Caki2 (cell line): Measurements from ENCODE around the gene SERF1A. TPM values are rescaled to one million over a fixed set of nuclear protein-coding genes. Genes with fewer than 3 reads are reported as not detected.
"Not testable (repeated sequence)": the region's sequence is repeated elsewhere in the genome, so short reads cannot be mapped to it uniquely, and the experiment has no call there.

Source experiments
- DNase-seq: peaks from one replicate; pipeline ENCODE4 v3.0.0-alpha.2; 2015; ENCODE audit warnings: low read depth
- in situ Hi-C: cut with HindIII; loops from 2 replicates; pipeline ENCODE4 v1.10.0; 2016; ENCODE audit warnings: low sequenced_read_pairs, low pct_unique_long_range_greater_than_20kb, mixed read lengths
- total RNA-seq: library from RNA; depleted of rRNA; stranded (reverse); fragments of >200 nt; shearing (Covaris generic); gene quantifications from 2 replicates; pipeline ENCODE4 v1.2.3, GENCODE V29; 2014; ENCODE audit warnings: low replicate concordance; rRNA removed

The SERF1A gene
- 7.8 and 9.0 TPM in 2 replicates for total RNA-seq

GRCh38 chr5:70900533-70901271, at the start of gene SERF1A:
SERF1A (plus strand) TSS chr5:70900669; CDS start chr5:70900870, 201 bp downstream.
- in situ Hi-C loops, result not testable (repeated sequence)

DNA sequence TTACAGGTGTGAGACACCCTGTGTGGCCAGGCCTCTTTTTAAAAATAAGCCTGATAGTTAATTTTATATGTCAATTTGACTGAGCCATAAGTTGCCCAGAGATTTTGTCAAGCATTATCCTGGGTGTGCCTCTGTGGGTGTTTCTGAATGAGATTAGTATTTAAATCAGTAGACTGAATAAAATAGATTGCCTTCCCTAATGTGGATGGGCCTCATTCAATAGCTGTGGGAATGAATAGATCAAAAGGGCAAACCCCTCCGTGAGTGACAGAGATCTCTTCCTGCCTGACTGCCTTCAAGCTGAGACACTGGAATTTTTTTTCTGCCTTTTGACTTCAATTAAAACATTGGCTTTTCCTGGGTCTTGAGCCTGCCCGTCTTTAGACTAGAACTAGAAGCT, 33.7 kb upstream of the SERF1A start:
- in situ Hi-C loops, DNase-seq: not testable (repeated sequence)

More at GRCh38 chr5:70900533-70901271, at the start of gene SERF1A:
- DNase-seq, result not testable (repeated sequence)

- DNase-seq, in situ Hi-C loops: not testable (repeated sequence)
These were observed 29.8 kb upstream of the SERF1A start for GRCh38 chr5:70870626-70871025.

DNA sequence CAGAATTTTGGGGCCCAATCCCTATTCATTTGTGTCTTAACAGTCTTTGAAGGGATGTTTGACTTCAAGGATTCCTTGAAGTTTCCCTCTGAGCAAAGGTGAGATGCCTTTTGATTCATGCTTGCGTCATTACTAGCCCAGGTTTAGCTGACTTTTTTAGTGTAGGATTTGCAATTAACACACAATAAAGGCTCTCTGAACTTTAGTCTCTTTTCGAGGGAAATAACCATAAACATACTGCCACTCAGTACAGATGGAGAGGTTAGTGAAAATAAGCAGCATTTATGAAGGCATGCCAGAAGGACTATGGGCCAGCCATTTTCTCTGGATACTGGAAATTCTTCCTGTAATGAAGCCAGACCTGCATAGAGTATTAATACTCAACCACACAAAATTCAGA, 4.4 kb upstream of the SERF1A start:
- in situ Hi-C loops, DNase-seq: not testable (repeated sequence)

- DNase-seq, in situ Hi-C loops: not testable (repeated sequence)
These were observed 753 bp downstream of the SERF1A start for GRCh38 chr5:70901272-70901571.

DNA sequence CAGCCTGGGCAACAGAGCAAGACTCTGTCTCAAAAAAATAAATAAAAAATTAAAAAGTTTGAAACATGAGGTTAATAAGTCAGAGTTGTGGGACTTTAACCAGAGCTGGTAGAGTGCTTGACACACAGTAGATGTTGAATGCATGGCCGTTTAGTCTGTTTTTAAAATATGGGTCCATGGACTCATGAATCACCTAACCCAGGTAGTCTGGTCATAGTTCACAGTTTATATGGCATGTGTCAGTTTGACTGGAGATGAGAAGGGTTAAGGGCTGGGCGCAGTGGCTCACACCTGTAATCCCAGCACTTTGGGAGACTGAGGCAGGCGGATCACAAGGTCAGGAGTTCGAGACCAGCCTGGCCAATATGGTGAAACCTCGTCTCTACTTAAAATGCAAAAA, 6.2 kb downstream of the SERF1A start:
- in situ Hi-C loops, DNase-seq: not testable (repeated sequence)

DNA sequence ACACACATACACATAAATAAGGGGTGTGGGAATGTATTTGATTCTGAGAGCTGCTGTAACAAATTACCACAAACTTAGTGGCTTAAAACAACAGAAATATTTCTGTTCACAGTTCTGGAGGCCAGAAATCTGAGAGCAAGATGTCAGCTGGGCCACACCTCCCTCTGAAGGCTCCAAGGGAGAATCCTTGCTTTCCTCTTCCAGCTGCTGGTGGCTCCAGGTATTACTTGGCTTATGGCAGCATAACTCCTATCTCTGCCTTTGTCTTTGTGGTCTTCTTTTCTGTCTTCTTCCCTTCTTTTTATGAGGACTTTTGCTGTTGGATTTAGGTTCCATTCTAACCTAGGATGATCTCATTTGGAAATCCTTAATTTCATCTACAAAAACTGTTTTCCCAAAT, 16.4 kb downstream of the SERF1A start:
- DNase-seq, in situ Hi-C loops: not testable (repeated sequence)

- in situ Hi-C loops, DNase-seq: not testable (repeated sequence)
These were observed 24.7 kb downstream of the SERF1A start for GRCh38 chr5:70925211-70925562.

- DNase-seq, in situ Hi-C loops: not testable (repeated sequence)
These were observed 31.4 kb downstream of the SERF1A start for GRCh38 chr5:70931709-70932368.

- in situ Hi-C loops, DNase-seq: not testable (repeated sequence)
These were observed 32.1 kb downstream of the SERF1A start for GRCh38 chr5:70932560-70932959.

DNA sequence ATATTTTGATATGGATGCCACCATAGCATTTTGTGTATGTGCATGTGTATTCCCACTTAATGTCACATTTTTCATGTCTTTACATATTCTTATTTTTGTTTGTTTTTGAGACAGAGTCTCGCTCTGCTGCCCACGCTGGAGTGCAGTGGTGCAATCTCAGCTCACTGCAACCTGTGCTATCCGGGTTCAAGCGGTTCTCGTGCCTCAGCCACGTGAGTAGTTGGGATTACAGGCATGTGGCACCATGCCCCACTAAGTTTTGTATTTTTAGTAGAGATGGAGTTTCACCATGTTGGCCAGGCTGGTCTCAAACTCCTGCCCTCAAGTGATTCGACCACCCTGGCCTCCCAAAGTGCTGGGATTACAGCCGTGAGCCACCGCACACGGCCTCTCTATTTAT, 52.6 kb downstream of the SERF1A start:
- in situ Hi-C loops, result not testable (repeated sequence)

More for the DNA sequence above, 52.6 kb downstream of the SERF1A start:
- DNase-seq, result not testable (repeated sequence)

Other genes with a start within 250 kb of the SERF1A start
- 7.5 and 13.1 TPM in 2 replicates for gene SMN1, start 24.4 kb downstream of the SERF1A start, total RNA-seq
- gene NAIP, start 124.7 kb downstream of the SERF1A start, total RNA-seq, result 1.2 TPM in 1 of 2 replicates, not detected in the other
- gene GTF2H2, start 167.0 kb downstream of the SERF1A start, total RNA-seq, result 30.3 and 32.3 TPM in 2 replicates